Mesothelial cell of epicardium (in vitro differentiated cells): ENCODE results near the gene FUT3. TPM values are rescaled to one million over a fixed set of nuclear protein-coding genes. Genes with fewer than 3 reads are reported as not detected.

Experiments
- DNase-seq, 2 experiments: peaks; one replicate each; pipeline ENCODE4 v3.0.0; 2021; ENCODE audit warnings: low spot score in 2 of 2; ENCODE audit not compliant: unreplicated experiment in 2 of 2
- H3K27ac Mint-ChIP-seq: 2 replicates; pipeline ENCODE4 v1.8.0; 2021; ENCODE audit warnings: mixed read lengths
- H3K27me3 Mint-ChIP-seq: 2 replicates; pipeline ENCODE4 v1.8.0; 2021; ENCODE audit warnings: low read depth, mixed read lengths
- H3K36me3 Mint-ChIP-seq: 2 replicates; pipeline ENCODE4 v1.8.0; 2021; ENCODE audit warnings: mixed read lengths
- H3K4me1 Mint-ChIP-seq: 2 replicates; pipeline ENCODE4 v1.8.0; 2021; ENCODE audit warnings: mixed read lengths
- H3K4me3 Mint-ChIP-seq: 2 replicates; pipeline ENCODE4 v1.8.0; 2021; ENCODE audit warnings: mild to moderate bottlenecking, moderate library complexity, mixed read lengths
- H3K9me3 Mint-ChIP-seq: 2 replicates; pipeline ENCODE4 v1.8.0; 2021; ENCODE audit warnings: mixed read lengths
- CTCF ChIP-seq: fragments of 200-600 bp; sonication (generic); IDR thresholded peaks from one replicate; pipeline ENCODE4 v1.5.0; 2021; ENCODE audit warnings: antibody characterized with exemption; ENCODE audit not compliant: unreplicated experiment
- total RNA-seq: library from RNA; stranded (reverse); gene quantifications from 3 replicates; pipeline ENCODE4 v1.2.1, GENCODE V29; 2021

The FUT3 gene
- total RNA-seq, 1 donor from 2014 or later, result 0.49 TPM

DNA sequence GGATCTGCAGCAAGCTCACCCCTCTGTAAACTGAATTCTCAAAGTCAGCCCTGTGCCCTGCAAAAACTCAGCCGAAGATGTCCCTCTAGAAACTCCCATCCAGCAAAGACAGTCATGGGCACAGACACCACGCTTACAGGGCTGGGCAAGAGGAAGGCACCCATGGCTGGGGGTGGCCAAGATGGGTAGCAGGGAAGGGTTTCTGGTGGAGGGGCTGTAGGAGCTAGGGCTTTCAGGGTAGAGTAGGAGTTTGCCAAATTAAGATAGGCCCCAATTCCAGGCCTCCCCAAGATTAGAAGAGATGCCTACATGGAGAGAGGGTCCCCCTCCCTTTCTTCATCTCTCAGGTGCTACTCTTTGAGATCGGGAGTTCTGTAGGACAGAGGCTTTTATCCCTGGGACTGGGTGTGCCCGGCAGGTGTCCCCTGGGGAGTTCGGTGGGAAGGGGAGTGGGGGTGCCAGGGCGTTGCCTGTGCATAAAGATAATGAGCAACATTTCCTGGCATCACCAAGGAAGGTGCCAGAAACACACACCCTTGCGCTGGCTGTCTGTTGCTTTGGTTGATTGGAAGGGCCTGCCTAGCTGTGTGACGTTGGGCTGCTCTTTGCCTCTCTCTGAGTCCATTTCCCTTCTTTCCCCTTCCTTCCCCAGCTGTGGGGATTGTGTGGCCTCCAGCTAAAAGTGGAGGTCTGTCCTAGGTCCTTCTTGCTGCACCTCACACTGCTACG, 37.0 kb downstream of the FUT3 start:
- DNase-seq, result no peak
- no peak overlapping the region for H3K4me3 Mint-ChIP-seq
- no peaks in the 10 kb centered on the region for H3K36me3 Mint-ChIP-seq
- peaks cover 24% of the 10 kb centered on the region for H3K27me3 Mint-ChIP-seq
- H3K27ac Mint-ChIP-seq, result no peak overlapping the region
- H3K9me3 Mint-ChIP-seq, result no peaks in the 10 kb centered on the region
- H3K4me1 Mint-ChIP-seq, result no peaks in the 10 kb centered on the region
- no peak for TF ChIP-seq CTCF

- Mint-ChIP-seq H3K4me1 (no peaks in the 10 kb centered on the region), H3K27me3 (peaks cover 27% of the 10 kb centered on the region), H3K36me3 (no peaks in the 10 kb centered on the region), H3K4me3 (no peak overlapping the region), H3K9me3 (no peaks in the 10 kb centered on the region), H3K27ac (no peak overlapping the region)
- DNase-seq, result no peak
- no peak for TF ChIP-seq CTCF
Observed at GRCh38 chr19:5811117-5811516, 40.1 kb downstream of the FUT3 start.

- Mint-ChIP-seq H3K4me3 (no peak overlapping the region), H3K36me3 (no peaks in the 10 kb centered on the region), H3K9me3 (no peaks in the 10 kb centered on the region), H3K4me1 (peaks cover 2% of the 10 kb centered on the region), H3K27me3 (peaks cover 34% of the 10 kb centered on the region), H3K27ac (no peak overlapping the region)
- no peak for TF ChIP-seq CTCF
- DNase-seq, result no peak
Observed at GRCh38 chr19:5809469-5809868, 41.8 kb downstream of the FUT3 start.

DNA sequence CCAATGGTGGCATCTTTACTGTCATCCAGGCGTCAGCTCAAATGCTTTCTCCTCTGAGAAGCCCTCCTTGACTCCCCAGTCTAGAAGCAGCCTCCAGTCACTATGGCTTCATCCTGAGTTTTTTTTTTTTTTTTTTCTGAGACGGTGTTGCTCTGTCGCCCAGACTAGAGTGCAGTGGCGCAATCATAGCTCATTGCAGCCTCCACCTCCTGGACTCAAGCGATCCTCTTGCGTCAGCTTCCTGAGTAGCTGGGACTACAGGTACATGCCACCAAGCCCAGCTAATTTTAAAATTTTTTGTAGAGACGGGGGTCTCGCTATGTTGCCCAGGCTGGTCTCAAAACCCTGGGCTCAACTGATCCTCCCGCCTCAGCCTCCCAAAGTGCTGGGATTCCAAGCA, 42.2 kb downstream of the FUT3 start:
- DNase-seq, result no peak
- peaks cover 35% of the 10 kb centered on the region for H3K27me3 Mint-ChIP-seq

GRCh38 chr19:5808120-5808816, 43.0 kb downstream of the FUT3 start:
- no peak for TF ChIP-seq CTCF
- Mint-ChIP-seq H3K27me3 (peaks cover 40% of the 10 kb centered on the region), H3K4me3 (no peak overlapping the region), H3K9me3 (no peaks in the 10 kb centered on the region), H3K36me3 (no peaks in the 10 kb centered on the region), H3K27ac (no peak overlapping the region), H3K4me1 (peaks cover 11% of the 10 kb centered on the region)
- DNase-seq, result no peak

More for the DNA sequence above, 42.2 kb downstream of the FUT3 start:
- TF ChIP-seq CTCF, result no peak
- Mint-ChIP-seq H3K4me3 (no peak overlapping the region), H3K9me3 (no peaks in the 10 kb centered on the region), H3K4me1 (peaks cover 6% of the 10 kb centered on the region), H3K36me3 (no peaks in the 10 kb centered on the region), H3K27ac (no peak overlapping the region)
